Hindlimb muscle (tissue), 1 donor: Measurements from ENCODE around the gene ZNF597. TPM values are rescaled to one million over a fixed set of nuclear protein-coding genes. Genes with fewer than 3 reads are reported as not detected.

Experiments
- DNase-seq: peaks from one replicate; pipeline ENCODE4 v3.0.0-alpha.2; 2013
- polyA plus RNA-seq: library from polyadenylated mRNA; unstranded; fragments of 120-200 nt; gene quantifications from one replicate; pipeline ENCODE4 v1.2.1, GENCODE V29; 2013; ENCODE audit not compliant: insufficient read length

The ZNF597 gene
- polyA plus RNA-seq, 1 donor: 1.8 TPM

DNA sequence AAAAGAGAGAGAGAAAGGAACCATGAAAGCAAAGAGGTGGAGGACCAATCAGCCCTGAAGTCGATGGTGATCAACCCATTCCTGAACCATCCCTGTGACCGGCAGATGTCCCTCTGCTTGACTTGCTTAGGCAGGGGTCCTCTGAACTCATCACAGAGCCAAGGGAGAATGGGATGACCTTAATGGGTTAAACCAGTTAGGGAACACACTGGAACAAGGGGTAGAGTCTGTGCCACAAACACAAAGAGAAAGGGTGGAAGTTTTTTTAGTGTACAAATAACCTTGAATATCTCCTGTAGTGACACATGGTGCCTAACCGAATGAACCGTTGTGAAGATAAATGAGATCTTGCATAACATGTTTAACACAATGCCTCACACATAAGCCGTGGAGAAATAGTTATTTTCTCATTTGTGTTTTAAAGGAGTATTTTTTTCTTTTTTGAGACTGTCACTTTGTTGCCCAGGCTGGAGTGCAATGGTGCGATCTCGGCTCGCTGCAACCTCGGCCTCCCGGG lies 11.4 kb upstream of the ZNF597 start:
- DNase-seq: no peak

DNA sequence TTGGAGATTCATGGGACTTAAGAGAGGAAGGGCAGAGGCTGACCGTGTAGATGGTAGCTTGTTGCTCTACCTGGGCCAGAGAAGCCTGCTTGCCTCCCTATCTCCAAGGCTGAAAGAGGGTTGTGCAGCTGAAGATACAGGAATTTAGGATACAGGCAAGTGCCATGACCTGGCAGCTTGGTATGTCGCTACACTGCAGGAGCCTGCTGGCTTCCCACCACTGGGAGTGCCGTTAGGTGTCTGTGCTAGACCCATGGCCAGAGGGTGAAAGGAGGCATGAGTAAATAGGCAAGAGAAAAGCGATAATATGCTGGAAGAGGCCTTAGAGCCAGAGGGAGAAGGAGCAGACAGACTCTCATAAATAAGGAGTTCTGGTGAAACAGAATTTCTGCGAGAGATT lies 10.8 kb upstream of the ZNF597 start:
- DNase-seq: no peak

- no peak for DNase-seq
Observed at GRCh38 chr16:3444032-3444388, 706 bp upstream of the ZNF597 start.

DNA sequence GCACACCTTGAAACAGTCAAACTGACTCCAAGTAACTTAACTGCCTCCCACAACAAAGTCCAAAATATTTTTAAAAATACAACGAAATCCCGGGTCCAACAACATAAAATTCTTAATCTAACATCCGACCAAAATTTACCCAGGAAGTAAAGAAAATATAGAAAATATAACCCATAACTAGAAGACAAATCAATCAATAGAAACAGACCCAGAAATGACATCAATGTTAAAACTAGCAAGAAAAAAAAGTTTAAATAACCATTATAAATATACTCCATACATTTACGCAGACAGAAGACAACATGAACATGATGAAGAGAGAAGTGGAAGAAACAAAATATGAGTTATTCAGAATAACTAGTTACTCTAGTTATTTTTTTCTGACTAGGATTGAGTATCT lies 3.7 kb downstream of the ZNF597 start:
- DNase-seq: no peak

GRCh38 chr16:3434373-3434772 lies 8.9 kb downstream of the ZNF597 start:
- no peak for DNase-seq

DNA sequence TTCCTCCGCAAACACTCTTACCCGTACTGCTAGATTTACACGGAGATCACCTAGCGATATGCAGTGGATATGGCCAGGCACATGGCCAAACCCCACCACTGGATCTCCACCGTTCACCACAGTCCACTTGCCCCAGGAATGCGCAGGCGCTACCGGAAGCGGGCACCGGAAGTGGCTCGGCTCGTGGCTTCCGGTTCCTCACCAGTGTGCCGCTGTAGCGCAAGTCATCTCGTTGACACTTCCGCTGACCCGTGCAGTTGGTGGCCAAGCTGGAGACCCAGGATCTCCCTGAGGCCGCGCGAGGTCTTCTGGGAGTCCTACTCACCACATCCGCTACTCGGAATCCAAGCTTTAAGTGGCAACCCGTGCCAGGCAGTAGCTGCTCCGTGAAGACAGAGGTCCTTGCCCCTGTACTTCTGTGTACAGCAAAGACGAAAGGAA lies 11.5 kb downstream of the ZNF597 start:
- no peak for DNase-seq

DNA sequence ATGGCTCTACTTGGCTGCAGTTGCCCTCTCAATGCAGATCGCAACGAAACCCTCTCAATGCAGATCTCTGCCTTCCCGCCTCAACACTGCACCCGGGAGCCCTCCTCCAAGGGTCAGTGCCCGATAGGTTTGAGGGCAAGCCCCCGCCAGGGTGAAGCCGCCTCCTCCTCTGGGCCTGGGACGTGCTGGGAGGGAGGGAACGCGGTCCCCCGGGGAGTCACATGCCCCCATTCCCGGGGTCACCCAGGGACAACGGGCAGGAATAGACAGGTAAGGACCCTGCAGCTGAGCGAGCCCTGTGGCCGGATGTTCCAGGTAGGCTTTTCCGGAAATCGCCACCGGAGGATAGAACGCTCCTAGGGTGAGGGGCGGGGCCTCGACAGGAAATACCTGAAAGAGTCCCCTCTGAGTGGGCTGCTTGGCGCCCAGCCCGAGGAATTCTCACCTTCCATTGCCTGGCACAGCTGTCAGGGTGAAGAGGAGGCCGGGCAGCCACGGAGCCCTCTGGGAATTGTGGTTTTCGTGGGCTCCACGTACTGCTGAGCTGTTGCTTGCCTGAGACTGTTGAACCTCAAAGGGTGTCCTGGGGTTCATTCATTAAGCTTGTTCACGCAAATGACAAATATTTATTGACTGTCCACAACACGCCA lies 29.4 kb downstream of the ZNF597 start:
- no peak for DNase-seq

GRCh38 chr16:3408561-3409197 lies 34.6 kb downstream of the ZNF597 start:
- no peak for DNase-seq

DNA sequence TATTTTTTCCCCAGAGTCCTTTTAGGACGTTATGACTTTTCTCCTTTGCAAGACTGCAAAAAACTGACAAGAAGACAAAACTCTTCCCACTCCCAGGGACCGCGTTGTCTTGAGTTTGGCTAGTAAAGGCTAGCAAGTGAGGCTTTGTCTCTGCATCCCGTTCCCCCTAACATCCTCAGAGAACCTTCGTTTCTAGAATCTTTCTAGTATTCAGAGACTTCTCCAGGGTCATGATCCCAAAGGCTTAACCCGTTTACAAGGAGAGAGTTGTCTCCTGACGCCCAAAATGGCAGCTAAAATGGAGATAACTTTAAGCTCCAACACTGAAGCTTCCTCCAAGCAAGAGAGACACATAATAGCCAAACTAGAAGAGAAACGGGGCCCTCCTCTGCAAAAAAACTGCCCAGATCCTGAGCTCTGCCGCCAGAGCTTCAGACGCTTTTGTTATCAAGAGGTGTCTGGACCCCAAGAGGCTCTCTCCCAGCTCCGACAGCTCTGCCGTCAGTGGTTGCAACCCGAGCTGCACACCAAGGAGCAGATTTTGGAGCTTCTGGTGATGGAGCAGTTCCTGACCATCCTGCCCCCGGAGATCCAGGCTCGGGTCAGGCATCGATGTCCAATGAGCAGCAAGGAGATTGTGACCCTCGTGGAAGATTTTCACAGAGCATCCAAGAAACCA lies 41.4 kb downstream of the ZNF597 start:
- no peak for DNase-seq

- DNase-seq: peak; percentile 99
Observed at GRCh38 chr16:3400779-3401688, 42.3 kb downstream of the ZNF597 start, which contains the start of the genes ZNF174 and ZSCAN32. TSS of gene ZNF174 (plus strand) at chr16:3401215. CDS start at chr16:3402005, 790 bp downstream. TSS of gene ZSCAN32 (minus strand) at chr16:3401004. CDS start at chr16:3397557, 3,447 bp downstream.

DNA sequence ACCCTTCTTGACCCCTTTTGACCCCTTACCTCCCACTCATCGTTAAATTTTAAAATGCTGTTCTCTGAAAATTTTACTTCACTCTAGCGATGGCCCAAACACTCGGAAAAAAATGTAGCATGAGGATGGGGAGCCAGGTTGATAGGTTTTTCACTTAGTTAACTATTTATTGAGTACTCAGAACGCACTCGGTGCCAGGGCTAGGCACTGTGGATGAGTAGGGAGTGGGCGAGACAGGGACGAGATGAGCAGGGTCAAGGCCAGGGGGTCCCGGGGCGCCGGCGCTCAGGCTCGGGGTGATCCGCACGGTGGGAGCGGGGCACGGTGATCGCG lies 42.9 kb downstream of the ZNF597 start:
- no peak for DNase-seq

DNA sequence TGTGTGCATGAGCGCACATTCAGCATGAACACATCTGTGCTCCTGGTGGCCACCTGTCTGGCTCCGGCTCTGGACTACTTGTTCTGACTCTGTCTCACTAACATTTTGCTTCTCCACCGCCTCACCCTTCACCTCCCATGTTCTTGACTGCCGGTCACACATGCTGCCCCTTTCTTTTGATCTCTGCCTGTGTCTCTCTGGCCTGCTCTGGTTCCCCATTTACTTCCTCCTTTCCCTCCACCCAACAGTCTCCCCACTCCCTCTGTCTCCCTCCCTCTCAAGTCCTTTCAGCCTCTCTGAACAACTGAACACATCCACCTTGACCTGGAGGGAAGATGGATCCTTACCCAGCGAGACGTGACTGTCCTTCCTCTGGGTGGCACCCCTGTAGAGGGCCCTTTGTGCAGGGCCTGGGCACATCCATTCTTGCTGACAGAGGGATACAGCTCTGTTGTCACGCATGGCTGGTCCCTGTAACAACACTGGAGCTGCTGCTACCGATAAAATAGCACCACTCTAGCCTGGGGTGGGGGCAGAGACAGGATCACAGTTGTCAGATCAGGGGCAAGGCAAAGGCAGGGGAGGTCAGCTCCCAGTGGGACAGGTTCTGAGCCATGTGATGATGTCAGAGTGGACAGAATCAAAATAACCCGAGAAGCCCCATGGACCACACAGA lies 53.5 kb downstream of the ZNF597 start:
- DNase-seq: no peak

DNA sequence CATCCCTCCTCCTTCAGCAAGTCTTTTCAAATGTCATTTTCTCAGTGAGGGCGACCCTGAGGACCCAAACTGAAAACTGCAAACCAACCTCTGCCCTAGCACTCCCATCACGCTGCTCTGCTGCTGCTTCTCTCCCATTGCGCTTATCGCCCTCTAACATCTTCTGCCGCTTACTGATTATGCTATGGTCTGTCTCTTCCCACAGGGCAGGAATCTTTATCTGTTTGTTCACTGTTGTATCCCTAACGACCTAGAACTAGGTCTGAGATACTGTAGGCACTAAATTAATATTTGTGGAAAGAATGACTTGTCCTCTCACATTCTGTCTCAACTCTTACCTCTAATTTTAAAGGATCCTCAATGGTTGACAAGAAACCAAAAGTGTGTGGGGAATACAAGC lies 55.0 kb downstream of the ZNF597 start:
- DNase-seq: no peak

DNA sequence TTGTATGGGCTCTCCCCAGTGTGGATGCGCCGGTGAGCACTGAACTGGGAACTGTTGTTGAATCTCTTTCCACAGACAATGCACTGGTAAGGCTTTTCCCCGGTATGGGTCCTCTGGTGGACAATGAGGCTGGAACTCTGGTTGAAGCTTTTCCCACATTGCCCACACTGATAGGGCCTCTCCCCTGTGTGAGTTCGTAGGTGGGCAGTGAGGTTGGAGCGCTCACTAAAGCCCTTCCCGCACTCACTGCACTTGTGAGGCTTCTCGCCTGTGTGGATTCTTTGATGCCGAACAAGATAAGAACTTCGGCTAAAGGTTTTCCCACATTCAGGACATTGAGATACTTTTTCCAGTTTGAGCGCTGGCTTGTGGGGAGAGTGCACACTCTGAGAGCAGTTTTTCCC lies 60.3 kb downstream of the ZNF597 start:
- no peak for DNase-seq

Other genes starting within 250 kb of the ZNF597 start
- gene ZNF200, start 208.3 kb downstream of the ZNF597 start, polyA plus RNA-seq: 5.9 TPM
- 0.40 TPM for gene MEFV, start 186.9 kb downstream of the ZNF597 start, polyA plus RNA-seq
- 28.4 TPM for gene ZNF263, start 160.0 kb downstream of the ZNF597 start, polyA plus RNA-seq
- 7.7 TPM for gene TIGD7, start 138.1 kb downstream of the ZNF597 start, polyA plus RNA-seq
- gene ZNF75A, start 138.0 kb downstream of the ZNF597 start, polyA plus RNA-seq: 30.2 TPM
- gene OR2C1, start 87.6 kb downstream of the ZNF597 start, polyA plus RNA-seq: not detected
- 9.6 TPM for gene ZSCAN32, start 42.5 kb downstream of the ZNF597 start, polyA plus RNA-seq
- 7.8 TPM for gene ZNF174, start 42.3 kb downstream of the ZNF597 start, polyA plus RNA-seq
- gene NAA60, start 176 bp upstream of the ZNF597 start, polyA plus RNA-seq: 33.2 TPM
- not detected for gene C16orf90, start 52.0 kb upstream of the ZNF597 start, polyA plus RNA-seq
- 17.5 TPM for gene CLUAP1, start 57.5 kb upstream of the ZNF597 start, polyA plus RNA-seq
- 0.86 TPM for gene NLRC3, start 133.9 kb upstream of the ZNF597 start, polyA plus RNA-seq
- 4.6 TPM for gene SLX4, start 168.1 kb upstream of the ZNF597 start, polyA plus RNA-seq
- gene DNASE1, start 211.2 kb upstream of the ZNF597 start, polyA plus RNA-seq: 19.7 TPM